ENCODE results near the gene KATNAL1. TPM values are rescaled to one million over a fixed set of nuclear protein-coding genes. Genes with fewer than 3 reads are reported as not detected.

KATNAL1 gene
- total and polyA plus RNA-seq, 10 of the 15 experiments (the other 5 are each of a cell fraction or from before 2014, with no cell fraction given), result 6.5 to 18.7 (median 11.7) TPM

DNA sequence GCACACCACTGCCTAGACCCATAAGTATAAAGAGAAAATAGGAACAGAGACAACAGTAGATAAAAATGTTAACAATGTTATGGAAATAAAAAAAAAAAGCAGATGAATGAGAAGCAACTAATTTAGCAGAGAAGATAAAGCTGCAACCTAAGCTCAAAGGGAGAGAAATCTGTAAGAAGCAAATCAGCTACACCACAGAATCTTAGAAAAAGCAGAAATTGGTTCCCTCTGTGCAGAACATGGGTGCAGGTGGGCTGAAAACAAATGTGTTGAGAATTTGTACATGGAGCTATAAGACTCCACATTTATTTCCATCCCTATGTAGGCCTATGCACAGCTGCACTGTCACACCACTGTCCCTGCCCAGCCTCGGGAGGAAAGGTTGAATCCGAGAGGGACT lies 44.8 kb upstream of the KATNAL1 start:
- intact Hi-C loops (cut with micrococcal nuclease; ENCODE audit: unreplicated experiment), result no loop called here
- no peak overlapping the region for H3K9ac ChIP-seq (ENCODE audit: control insufficient read depth, insufficient read depth, low read length)
- H3K27me3 ChIP-seq (replicated peaks in 1 of 2; ENCODE audit: control insufficient read depth in 2 of 2, insufficient read depth in 2 of 2, low read length in 1 of 2), result no peaks in the 10 kb centered on the region
- in situ Hi-C loops (cut with MboI), result no loop called here
- H3K4me2 ChIP-seq (ENCODE audit: control insufficient read depth, insufficient read depth), result no peak overlapping the region
- no peak overlapping the region for H3K27ac ChIP-seq (ENCODE audit: control insufficient read depth, insufficient read depth)
- ChIA-PET SMC1A (ENCODE audit: uncharacterized antibody, unreplicated experiment) (interaction anchor here (1.1 to 3.2 kb wide), 5 partner anchors 9 to 206 kb away, joined by 3 to 8 read pairs (median 4); partner anchors contain the start of gene KATNAL1), RAD21 (ENCODE audit: unreplicated experiment) (interaction anchor here (1.0 to 1.5 kb wide), 2 partner anchors 19 to 110 kb away, joined by 3 to 4 read pairs; no protein-coding TSS in a partner anchor), CTCF (interaction anchor here (0.7 to 1.3 kb wide), 7 partner anchors 16 to 269 kb away, joined by 3 to 5 read pairs (median 3); no protein-coding TSS in a partner anchor), POLR2A (no interaction called here)
- H3K4me3 ChIP-seq, result no peak overlapping the region
- FAIRE-seq (no peak), DNase-seq (ENCODE audit: low read depth, low spot score) (no peak), ATAC-seq (no peak)
- no peaks in the 10 kb centered on the region for H3K79me2 ChIP-seq (ENCODE audit: control insufficient read depth, insufficient read depth, low read length)
- peaks cover 7% of the 10 kb centered on the region; the same call in 1 of the 3 replicates for H3K9me3 ChIP-seq (replicated peaks; ENCODE audit: control insufficient read depth, insufficient read depth, low read length)
- BruUV-seq (replicated peaks), result no TSS peak
- TF ChIP-seq, protein P1, sequence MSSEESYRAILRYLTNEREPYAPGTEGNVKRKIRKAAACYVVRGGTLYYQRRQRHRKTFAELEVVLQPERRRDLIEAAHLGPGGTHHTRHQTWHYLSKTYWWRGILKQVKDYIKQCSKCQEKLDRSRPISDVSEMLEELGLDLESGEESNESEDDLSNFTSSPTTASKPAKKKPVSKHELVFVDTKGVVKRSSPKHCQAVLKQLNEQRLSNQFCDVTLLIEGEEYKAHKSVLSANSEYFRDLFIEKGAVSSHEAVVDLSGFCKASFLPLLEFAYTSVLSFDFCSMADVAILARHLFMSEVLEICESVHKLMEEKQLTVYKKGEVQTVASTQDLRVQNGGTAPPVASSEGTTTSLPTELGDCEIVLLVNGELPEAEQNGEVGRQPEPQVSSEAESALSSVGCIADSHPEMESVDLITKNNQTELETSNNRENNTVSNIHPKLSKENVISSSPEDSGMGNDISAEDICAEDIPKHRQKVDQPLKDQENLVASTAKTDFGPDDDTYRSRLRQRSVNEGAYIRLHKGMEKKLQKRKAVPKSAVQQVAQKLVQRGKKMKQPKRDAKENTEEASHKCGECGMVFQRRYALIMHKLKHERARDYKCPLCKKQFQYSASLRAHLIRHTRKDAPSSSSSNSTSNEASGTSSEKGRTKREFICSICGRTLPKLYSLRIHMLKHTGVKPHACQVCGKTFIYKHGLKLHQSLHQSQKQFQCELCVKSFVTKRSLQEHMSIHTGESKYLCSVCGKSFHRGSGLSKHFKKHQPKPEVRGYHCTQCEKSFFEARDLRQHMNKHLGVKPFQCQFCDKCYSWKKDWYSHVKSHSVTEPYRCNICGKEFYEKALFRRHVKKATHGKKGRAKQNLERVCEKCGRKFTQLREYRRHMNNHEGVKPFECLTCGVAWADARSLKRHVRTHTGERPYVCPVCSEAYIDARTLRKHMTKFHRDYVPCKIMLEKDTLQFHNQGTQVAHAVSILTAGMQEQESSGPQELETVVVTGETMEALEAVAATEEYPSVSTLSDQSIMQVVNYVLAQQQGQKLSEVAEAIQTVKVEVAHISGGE (CRISPR knock-in tag; IDR thresholded peaks at IDR 0.05), result no peak
- TF ChIP-seq YBX1 (IDR thresholded peaks at IDR 0.05), result no peak
- TF ChIP-seq, protein P2, sequence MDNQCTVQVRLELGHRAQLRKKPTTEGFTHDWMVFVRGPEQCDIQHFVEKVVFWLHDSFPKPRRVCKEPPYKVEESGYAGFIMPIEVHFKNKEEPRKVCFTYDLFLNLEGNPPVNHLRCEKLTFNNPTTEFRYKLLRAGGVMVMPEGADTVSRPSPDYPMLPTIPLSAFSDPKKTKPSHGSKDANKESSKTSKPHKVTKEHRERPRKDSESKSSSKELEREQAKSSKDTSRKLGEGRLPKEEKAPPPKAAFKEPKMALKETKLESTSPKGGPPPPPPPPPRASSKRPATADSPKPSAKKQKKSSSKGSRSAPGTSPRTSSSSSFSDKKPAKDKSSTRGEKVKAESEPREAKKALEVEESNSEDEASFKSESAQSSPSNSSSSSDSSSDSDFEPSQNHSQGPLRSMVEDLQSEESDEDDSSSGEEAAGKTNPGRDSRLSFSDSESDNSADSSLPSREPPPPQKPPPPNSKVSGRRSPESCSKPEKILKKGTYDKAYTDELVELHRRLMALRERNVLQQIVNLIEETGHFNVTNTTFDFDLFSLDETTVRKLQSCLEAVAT (IDR thresholded peaks at IDR 0.05), result no peak
- TF ChIP-seq SUZ12 (IDR thresholded peaks at IDR 0.05; ENCODE audit: unreplicated experiment), result no peak
- TF ChIP-seq SREBF1 (IDR thresholded peaks at IDR 0.05; ENCODE audit: low read length), result no peak
- TF ChIP-seq, protein P3, sequence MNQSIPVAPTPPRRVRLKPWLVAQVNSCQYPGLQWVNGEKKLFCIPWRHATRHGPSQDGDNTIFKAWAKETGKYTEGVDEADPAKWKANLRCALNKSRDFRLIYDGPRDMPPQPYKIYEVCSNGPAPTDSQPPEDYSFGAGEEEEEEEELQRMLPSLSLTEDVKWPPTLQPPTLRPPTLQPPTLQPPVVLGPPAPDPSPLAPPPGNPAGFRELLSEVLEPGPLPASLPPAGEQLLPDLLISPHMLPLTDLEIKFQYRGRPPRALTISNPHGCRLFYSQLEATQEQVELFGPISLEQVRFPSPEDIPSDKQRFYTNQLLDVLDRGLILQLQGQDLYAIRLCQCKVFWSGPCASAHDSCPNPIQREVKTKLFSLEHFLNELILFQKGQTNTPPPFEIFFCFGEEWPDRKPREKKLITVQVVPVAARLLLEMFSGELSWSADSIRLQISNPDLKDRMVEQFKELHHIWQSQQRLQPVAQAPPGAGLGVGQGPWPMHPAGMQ (IDR thresholded peaks at IDR 0.05; ENCODE audit: borderline replicate concordance), result no peak
- TF ChIP-seq, protein P4, sequence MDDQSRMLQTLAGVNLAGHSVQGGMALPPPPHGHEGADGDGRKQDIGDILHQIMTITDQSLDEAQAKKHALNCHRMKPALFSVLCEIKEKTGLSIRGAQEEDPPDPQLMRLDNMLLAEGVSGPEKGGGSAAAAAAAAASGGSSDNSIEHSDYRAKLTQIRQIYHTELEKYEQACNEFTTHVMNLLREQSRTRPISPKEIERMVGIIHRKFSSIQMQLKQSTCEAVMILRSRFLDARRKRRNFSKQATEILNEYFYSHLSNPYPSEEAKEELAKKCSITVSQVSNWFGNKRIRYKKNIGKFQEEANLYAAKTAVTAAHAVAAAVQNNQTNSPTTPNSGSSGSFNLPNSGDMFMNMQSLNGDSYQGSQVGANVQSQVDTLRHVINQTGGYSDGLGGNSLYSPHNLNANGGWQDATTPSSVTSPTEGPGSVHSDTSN (IDR thresholded peaks at IDR 0.05; ENCODE audit: insufficient replicate concordance, low read depth, low read length), result no peak
- H4K20me1 ChIP-seq (ENCODE audit: control insufficient read depth, insufficient read depth), result no peaks in the 10 kb centered on the region
- WGBS (ENCODE audit: insufficient coverage, insufficient replicate concordance, low lambda C conversion rate, missing lambda C conversion rate), result 97% methylated on average over 2 of the region's 2 CpGs
- no peaks in the 10 kb centered on the region for H3K36me3 ChIP-seq (ENCODE audit: control insufficient read depth in 2 of 2, insufficient read depth in 2 of 2, low read length in 1 of 2)
- peaks cover 4% of the 10 kb centered on the region; the same call in 1 of the 2 replicates for H3K4me1 ChIP-seq (ENCODE audit: control insufficient read depth, insufficient read depth, low read length)
- no peak overlapping the region for H2AFZ ChIP-seq (ENCODE audit: control insufficient read depth, low read depth, low read length)
